Stimulated activated CD8-positive, alpha-beta memory T cell treated with anti-CD3 and anti-CD28 coated beads, Interleukin-4, amount 100 ng/mL, for 4 hours (primary cell): ENCODE results near the gene HARS2.
A peak's percentile ranks its signal among the peaks of the same experiment; 100 is the strongest.
"Not testable (repeated sequence)": the region's sequence is repeated elsewhere in the genome, so short reads cannot be mapped to it uniquely, and the experiment has no call there.

Experiments used
- DNase-seq, 2 donors: peaks; one replicate each; pipeline ENCODE4 v3.0.0-alpha.2; 2020; ENCODE audit warnings: low read depth in 2 of 2, low spot score in 1 of 2

The HARS2 gene, protein sequence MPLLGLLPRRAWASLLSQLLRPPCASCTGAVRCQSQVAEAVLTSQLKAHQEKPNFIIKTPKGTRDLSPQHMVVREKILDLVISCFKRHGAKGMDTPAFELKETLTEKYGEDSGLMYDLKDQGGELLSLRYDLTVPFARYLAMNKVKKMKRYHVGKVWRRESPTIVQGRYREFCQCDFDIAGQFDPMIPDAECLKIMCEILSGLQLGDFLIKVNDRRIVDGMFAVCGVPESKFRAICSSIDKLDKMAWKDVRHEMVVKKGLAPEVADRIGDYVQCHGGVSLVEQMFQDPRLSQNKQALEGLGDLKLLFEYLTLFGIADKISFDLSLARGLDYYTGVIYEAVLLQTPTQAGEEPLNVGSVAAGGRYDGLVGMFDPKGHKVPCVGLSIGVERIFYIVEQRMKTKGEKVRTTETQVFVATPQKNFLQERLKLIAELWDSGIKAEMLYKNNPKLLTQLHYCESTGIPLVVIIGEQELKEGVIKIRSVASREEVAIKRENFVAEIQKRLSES

DNA sequence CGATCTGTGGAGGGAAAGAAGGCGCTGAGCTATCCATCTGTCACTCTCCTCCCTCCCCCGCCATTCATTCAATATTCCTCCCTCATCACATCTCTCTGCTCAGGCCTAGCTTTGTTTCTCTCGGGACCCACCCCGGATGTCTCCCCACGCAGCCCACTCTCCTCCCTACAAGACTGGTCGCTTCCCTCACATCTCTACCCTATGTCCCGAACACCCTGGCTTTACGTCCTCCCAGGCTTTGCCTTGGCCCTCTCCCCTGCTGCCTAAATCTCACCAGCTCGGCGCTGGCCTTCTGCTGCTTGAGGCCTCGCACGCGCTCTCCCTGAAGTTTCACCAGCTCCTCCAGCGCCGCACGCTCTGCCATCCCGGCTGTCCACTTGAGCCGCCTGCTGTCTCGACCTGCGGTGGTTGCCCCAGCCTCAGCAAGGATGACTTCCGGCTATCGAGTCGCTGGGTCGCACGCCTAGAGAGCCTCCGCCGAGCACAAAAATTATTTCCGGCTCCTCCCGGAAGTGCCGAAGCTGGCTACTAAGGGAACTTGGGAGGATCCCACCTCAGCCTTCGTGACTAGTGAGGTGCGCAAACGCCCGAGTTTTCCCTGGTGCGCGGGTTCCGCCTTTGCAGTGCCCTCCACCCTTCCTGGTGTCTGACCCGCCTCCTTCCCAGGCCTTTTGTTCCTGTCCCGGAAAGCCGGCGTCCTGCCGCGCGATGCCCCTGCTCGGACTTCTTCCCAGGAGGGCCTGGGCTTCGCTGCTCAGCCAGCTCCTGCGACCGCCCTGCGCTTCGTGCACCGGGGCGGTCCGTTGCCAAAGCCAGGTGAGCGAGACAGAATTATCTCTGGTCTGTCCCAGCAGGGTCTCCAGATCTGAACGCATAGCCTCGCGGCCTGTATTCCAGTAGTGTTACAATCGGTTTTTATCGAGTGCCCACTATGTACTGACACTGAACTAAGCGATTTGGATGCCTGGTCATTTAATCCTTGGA, at the start of gene HARS2, which contains the start of gene HARS1:
TSS of gene HARS2 (plus strand) at position 515 of the 984 bp plus-strand sequence. CDS start at position 709, 194 bp downstream.
TSS of gene HARS1 (minus strand) at position 430 of the 984 bp plus-strand sequence. CDS start at position 364, 66 bp downstream.
- DNase-seq = peak; percentile 60 to 66

- DNase-seq = no peak
Observed at GRCh38 chr5:140641716-140642115, 49.5 kb upstream of the HARS2 start.

DNA sequence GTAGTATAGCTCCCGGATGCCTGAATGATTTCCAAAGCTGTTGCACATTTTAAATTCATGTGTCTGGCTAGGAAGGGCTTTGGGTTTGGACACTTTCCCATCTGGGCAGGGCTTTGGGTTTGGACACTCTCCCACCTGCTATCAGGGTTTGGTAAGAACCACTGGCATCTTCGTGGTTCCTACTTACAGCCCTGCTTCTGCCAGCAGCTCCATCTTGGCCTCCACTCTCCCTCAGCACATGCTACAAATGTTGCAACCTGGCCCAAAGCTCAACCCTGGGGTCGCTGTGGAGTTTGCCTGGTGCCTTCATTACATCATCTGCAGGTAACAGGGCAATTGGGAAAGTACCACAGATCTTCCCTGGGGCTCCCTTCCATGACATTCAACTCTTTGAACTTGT, 48.5 kb upstream of the HARS2 start:
- DNase-seq = no peak

GRCh38 chr5:140647042-140647419, 44.2 kb upstream of the HARS2 start:
- no peak for DNase-seq

DNA sequence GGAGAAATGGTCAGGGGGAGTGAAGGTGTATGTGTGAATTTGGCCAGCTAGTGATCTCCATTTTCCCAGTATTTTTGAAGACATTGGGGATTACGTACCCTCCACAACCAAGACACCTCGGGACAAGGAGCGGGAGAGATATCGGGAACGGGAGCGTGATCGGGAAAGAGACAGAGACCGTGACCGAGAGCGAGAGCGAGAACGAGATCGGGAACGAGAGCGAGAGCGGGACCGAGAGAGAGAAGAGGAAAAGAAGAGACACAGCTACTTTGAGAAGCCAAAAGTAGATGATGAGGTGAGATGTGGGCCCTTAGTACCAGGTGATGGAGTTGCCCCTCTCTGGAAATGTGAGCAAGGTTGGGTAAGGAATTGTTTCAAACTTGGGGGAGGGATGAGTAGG, 32.4 kb upstream of the HARS2 start:
- no peak for DNase-seq

DNA sequence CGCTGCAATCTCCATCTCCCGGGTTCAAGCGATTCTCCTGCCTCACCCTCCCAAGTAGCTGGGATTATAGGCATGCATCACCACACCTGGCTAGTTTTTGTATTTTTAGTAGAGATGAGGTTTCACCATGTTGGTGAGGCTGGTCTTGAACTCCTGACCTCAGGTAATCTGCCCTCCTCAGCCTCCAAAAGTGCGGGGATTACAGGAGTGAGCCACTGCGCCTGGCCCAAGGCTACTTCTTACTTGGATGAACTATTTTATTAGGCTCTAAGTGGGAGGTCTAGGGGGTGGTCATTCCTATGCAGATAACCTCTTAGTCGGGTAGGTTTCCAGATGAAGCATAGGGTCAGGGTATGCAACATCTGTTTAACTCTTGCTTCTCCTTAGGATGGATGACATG, 30.9 kb upstream of the HARS2 start:
- DNase-seq = not testable (repeated sequence)

DNA sequence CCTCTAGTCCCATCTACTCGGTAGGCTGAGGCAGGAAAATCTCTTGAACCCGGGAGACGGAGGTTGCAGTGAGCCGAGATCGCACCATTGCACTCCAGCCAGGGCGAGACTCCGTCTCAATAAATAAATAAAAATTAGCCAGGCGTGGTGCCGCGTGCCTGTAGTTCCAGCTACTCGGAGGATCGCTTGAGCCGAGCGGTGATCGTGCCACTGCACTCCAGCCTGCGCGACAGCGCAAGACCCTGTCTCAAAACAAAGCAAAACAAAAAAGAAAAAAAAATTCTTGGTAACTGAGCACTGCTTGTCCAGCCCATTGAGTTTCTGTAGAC, 27.3 kb upstream of the HARS2 start:
- no peak for DNase-seq

DNA sequence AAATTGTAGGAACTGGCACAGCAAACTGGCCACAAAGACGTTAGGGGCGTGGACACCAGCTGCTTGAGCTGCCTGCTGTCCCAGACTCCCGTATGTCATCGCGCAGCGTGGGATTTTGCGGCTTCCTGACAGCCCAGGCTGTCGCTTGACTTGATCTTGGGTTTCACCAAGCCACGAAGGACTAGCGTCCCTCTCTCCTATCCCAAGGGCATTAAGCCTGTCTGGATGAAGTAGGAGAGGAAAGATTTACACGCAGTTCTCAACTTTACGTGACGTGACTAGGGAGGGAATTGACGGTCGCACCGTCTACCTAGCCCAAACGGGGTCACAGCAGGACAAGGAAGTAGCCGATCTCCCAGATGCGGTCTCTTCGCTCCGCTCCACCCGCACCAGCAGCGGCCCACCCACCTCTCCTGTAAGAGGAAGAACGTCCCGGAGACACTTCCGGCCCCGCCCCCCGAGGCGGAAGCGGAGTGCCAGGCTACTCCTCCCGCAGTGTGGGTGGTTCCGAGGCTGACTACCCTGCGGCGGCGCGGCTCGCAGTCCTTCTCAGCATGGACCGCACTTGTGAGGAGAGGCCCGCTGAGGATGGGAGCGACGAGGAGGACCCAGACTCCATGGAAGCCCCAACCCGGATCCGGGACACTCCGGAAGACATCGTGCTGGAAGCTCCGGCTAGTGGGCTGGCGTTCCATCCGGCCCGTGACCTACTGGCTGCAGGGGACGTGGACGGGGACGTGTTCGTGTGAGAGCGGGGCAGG, 26.7 kb upstream of the HARS2 start, which contains the start of gene WDR55:
TSS of gene WDR55 (plus strand) at position 546 of the 761 bp plus-strand sequence. CDS start at position 555, 9 bp downstream.
- DNase-seq = peak; percentile 91 to 93

DNA sequence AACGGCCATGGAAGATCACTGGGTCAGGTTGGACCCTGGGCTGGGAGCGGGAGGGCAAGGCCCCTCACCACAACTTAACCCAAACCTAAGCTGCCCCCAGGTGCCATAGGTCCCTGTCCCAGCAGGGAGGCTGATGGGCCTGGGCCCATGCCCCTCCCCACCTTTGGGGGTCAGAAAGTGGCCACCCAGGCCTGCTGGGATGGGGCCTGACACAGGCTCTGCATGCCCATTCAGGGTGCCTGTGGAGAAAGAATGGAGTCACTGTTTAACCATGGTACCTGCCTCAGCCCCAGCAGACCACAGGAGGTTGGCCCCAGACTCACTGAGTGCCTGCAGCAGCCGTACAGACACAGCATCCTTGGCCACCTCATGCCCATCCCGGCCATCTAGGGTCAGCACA, 20.2 kb upstream of the HARS2 start:
- not testable (repeated sequence) for DNase-seq

DNA sequence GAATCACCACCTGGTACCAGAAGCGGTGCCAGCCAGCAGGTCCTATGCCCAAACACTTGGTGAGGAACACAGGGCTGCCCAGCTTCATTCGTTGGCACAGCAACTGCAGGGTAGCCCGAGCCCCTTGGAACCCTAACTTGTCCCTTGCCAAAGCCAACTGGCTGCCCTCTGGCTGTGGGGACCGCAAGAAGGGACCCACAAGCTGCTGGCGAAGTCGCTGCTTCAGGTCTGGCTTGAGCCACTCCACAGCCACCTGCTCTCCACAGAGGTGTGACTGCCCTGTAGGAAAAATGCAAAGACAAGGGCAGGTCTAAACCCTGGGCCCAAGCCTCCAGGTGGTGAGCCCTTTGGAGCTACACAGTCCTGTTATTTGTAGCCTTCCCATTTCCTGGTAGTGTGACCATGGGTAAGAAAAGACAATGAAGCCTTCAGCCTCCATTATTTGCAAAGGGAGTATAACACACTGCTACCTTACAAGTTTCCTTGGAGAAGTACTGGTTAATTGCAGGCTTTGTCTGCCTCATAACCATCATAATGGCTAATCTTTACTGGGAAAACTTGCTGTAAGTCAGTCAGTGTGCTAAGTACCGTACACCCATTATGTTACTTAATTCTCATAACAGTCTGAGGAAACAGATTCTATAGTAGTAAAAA, 19.7 kb upstream of the HARS2 start:
- no peak for DNase-seq

DNA sequence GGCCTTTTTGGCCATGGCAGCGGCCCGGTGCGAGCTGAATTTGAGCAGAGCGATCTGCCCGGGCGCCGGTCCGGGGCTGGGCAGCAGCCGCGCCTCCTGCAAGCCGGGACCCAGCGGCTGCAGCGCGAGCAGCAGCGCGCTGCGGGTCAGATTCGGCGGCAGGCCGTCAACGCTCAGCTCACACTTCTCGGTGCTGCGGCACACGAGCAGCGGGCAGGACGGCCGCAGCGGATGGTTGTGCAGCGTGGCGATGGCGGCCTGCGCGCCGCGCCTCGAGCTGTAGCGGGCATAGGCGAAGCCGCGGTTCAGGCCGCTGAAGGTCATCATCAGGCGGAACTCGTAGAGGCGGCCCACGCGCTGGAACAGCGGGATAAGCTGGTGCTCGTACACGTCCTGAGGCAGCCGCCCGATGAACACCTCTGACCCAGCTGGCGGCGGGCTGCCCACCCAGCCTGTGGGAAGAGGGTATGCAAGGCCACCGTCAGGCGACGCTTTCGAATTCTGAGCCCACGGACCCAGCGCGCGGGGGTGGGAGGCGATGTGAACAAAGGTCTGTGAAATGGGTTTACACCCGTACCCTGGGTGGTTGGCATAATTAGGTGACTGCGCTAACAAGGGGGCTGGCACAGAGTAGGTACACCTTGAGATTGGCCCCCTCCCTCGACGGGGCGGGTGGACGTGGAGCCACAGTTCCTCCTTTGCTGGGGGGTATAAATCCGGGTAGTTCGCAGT, 18.6 kb upstream of the HARS2 start:
- DNase-seq = no peak

DNA sequence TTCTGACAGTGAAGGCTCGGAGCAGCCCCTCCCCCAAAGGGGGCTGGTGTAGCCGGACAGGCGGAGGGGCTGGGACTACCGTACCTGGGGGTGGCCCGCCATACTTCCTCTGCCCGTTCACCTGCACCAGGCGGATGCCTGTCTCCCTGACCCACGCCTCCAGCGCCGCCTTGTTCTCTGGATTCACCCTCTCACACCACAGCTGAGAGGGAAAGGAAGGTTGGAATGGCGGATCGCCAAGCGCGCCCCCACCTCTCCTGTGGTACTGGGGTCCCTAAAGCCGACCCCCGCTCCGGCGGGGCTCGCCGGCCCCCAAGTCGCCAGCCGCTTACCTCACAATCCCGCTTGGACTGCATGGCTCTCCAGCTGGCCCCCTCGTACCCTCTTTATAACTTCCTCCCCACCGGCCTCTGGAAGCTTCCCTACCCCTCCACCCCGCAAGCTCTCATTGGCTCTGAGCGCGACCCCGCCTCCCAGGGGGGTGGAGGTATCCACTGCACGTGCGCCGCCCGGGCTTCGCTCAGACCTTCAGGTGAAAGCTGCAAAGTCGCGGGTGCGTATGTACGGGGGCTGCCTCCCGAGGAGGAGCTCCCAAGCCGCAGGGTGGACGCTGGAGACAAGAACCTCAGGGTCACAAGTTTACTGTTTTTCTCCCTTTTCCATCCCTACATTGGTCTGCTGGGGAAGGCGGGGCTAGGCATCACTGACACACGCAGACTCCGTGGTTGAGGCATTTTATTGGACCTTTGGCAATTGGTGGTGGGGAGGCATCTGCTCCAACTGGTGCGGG, 17.9 kb upstream of the HARS2 start, which contains the start of gene DND1:
TSS of gene DND1 (minus strand) at position 390 of the 790 bp plus-strand sequence. CDS start at position 356, 34 bp downstream.
- DNase-seq = no peak

DNA sequence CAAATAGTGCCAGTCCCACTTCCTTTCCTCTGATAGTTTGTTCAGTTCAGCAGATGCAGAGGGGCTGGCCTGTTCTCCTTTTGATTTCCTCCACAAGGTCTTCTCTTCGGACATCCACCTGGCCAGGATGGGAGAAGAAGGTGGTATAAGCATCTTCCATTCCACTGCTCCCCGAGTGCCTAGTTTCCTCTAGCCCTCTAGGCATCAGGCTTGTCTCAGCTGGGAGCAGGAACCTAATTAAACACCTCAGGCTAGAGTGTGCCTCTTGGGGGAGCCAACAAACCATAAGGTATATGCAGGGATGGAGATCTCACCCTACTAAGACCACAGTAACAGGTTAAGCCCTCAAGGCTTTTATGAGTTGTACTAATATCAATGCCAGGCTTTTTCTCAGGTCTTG, 17.0 kb upstream of the HARS2 start:
- DNase-seq = no peak

- no peak for DNase-seq
Observed at GRCh38 chr5:140674629-140675028, 16.6 kb upstream of the HARS2 start.

GRCh38 chr5:140677947-140678346, 13.3 kb upstream of the HARS2 start:
- DNase-seq = no peak

GRCh38 chr5:140678993-140679392, 12.3 kb upstream of the HARS2 start:
- DNase-seq = no peak

GRCh38 chr5:140690376-140690932, 801 bp upstream of the HARS2 start:
- no peak for DNase-seq

DNA sequence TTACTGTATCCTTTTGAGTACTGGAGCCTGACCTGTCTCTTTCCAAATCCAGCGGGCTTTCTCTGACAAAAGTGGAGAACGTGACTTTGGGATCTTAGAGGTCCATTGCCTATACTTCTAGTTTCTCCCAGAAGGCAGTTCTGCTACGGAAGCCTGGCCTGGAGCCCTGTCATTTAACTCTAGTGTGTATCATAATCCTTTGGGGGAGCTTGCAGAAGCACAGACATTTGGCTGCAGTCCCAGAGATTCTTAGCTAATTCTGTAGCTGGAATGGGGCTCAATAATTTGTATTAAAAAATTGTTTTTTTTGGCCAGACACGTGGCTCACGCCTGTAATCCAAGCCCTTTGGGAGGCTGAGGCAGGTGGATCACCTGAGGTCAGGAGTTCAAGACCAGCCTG, 3.0 kb downstream of the HARS2 start:
- no peak for DNase-seq
